Common myeloid progenitor, CD34-positive (primary cell): ENCODE results near the gene PRKAG2.

Experiments
- CTCF ChIA-PET: fragments of 350-600 bp; sonication (Branson Sonifier 250); formaldehyde crosslinking; loops from one replicate; lab custom pipeline; 2021; ENCODE audit warnings: antibody characterized with exemption; lab: Charles Lee
- POLR2A ChIA-PET: fragments of 350-600 bp; sonication (Branson Sonifier 250); formaldehyde crosslinking; loops from one replicate; lab custom pipeline; 2021; ENCODE audit warnings: antibody characterized with exemption; lab: Charles Lee
- DNase-seq, 3 donors: peaks; one replicate each; pipeline versions ENCODE4 v3.0.0 to v3.0.0-alpha.2; 2013
- H3K27ac ChIP-seq, 2 experiments: 1 replicate in 1 of 2; 2 replicates in 1 of 2; pipeline ENCODE4 v1.7.0; 2013; ENCODE audit warnings: inconsistent platforms in 2 of 2, low read length in 2 of 2, mild to moderate bottlenecking in 2 of 2, low read depth in 1 of 2, moderate library complexity in 1 of 2; ENCODE audit not compliant: severe bottlenecking in 2 of 2, insufficient read depth in 1 of 2, poor library complexity in 1 of 2
- H3K27me3 ChIP-seq, 5 experiments: replicated peaks in 2 of 5; 1 replicate in 3 of 5; 2 replicates in 2 of 5; pipeline versions ENCODE4 v1.6.1 to v1.7.0; 2013; ENCODE audit warnings: low read length in 4 of 5, mild to moderate bottlenecking in 2 of 5, moderate library complexity in 2 of 5, inconsistent platforms in 1 of 5; ENCODE audit not compliant: insufficient read depth in 5 of 5, control insufficient read depth in 4 of 5
- H3K36me3 ChIP-seq, 4 experiments: 1 replicate in 2 of 4; 2 replicates in 2 of 4; pipeline versions ENCODE4 v1.6.1 to v1.7.0; 2013; ENCODE audit warnings: low read length in 3 of 4, control low read depth in 1 of 4, mild to moderate bottlenecking in 1 of 4; ENCODE audit not compliant: control insufficient read depth in 4 of 4, insufficient read depth in 4 of 4
- H3K4me1 ChIP-seq, 4 experiments: 1 replicate in 3 of 4; 2 replicates in 1 of 4; pipeline versions ENCODE4 v1.6.1 to v1.7.1; 2013; ENCODE audit warnings: low read length in 3 of 4, mild to moderate bottlenecking in 3 of 4, control low read depth in 1 of 4, inconsistent platforms in 1 of 4, moderate library complexity in 1 of 4; ENCODE audit not compliant: control insufficient read depth in 4 of 4, insufficient read depth in 4 of 4; ENCODE audit errors: control extremely low read depth in 1 of 4
- H3K4me3 ChIP-seq, 7 experiments: 1 replicate in 4 of 7; 2 replicates in 3 of 7; pipeline versions ENCODE4 v1.5.1 to v1.7.0; 2013; ENCODE audit warnings: mild to moderate bottlenecking in 7 of 7, low read length in 6 of 7, moderate library complexity in 6 of 7, inconsistent platforms in 2 of 7, low read depth in 2 of 7, control low read depth in 1 of 7; ENCODE audit not compliant: insufficient read depth in 4 of 7, control insufficient read depth in 1 of 7; ENCODE audit errors: extremely low read depth in 1 of 7
- H3K9me3 ChIP-seq, 5 experiments: 1 replicate in 4 of 5; 2 replicates in 1 of 5; pipeline versions ENCODE4 v1.6.1 to v1.7.1; 2013; ENCODE audit warnings: low read length in 4 of 5, mild to moderate bottlenecking in 2 of 5, inconsistent platforms in 1 of 5, low read depth in 1 of 5, moderate library complexity in 1 of 5; ENCODE audit not compliant: control insufficient read depth in 4 of 5, insufficient read depth in 2 of 5; ENCODE audit errors: control extremely low read depth in 1 of 5
- WGBS: methylation state at CpG from one replicate; pipeline ENCODE4 v1.1.5; 2013; ENCODE audit not compliant: insufficient coverage; 5-methylcytosine and 5-hydroxymethylcytosine counted together

Gene PRKAG2

DNA sequence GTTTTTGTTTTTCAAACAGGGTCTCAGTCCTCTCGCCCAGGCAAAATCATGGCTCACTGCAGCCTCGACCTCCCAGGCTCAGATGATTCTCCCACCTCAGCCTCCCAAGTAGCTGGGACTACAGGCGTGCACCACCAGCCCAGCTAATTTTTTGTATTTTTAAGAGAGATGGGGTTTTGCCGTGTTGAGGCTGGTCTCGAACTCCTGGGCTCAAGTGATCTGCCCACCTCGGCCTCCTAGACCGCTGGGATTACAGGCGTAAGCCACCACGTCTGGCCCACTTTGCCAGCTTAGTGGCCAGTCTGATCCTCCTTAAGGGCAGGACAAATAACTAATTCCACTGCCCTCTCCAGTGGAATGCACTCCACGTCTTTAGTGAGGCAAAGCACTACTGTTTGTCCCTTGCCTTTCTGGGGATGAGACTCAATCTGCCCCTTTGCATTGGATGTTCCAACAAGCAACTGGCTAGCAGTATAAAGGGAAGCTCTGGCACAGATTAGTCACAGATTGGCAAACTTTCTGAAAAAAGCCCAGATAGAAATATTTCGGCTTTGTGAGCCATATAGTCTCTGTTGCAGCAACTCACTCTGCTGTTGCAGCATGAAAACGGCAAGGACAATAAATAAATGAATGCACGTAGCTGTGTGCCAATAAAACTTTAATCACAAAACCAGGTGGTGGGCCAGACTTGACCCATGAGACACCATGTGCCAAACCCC, 213.4 kb downstream of the PRKAG2 start:
- ChIA-PET CTCF (interaction anchor here (1.5 kb wide), 1 partner anchor 31 kb away, joined by 3 read pairs; no protein-coding TSS in a partner anchor), POLR2A (no interaction called here)
- Histone ChIP-seq H3K4me1 (no peaks in the 10 kb centered on the region), H3K36me3 (peaks cover 0 to 17% (median under 1%) of the 10 kb centered on the region in 4 experiments), H3K27me3 (no peaks in the 10 kb centered on the region), H3K4me3 (no peak overlapping the region), H3K9me3 (peaks cover 0 to 22% (median 3%) of the 10 kb centered on the region in 5 experiments), H3K27ac (no peak overlapping the region)
- WGBS, result 99% methylated on average over 11 of the region's 13 CpGs
- no peak for DNase-seq

GRCh38 chr7:151662251-151662826, 214.6 kb downstream of the PRKAG2 start:
- WGBS, result 93% methylated on average over 5 of the region's 7 CpGs
- no peaks in the 10 kb centered on the region for H3K4me1 ChIP-seq
- ChIA-PET CTCF (no interaction called here), POLR2A (no interaction called here)
- no peak for DNase-seq
- H3K27ac ChIP-seq, result no peak overlapping the region
- H3K4me3 ChIP-seq, result no peak overlapping the region
- H3K36me3 ChIP-seq, result peaks cover 0 to 9% (median 0%) of the 10 kb centered on the region in 4 experiments
- no peaks in the 10 kb centered on the region for H3K27me3 ChIP-seq
- H3K9me3 ChIP-seq, result peaks cover 0 to 12% (median 3%) of the 10 kb centered on the region in 5 experiments

DNA sequence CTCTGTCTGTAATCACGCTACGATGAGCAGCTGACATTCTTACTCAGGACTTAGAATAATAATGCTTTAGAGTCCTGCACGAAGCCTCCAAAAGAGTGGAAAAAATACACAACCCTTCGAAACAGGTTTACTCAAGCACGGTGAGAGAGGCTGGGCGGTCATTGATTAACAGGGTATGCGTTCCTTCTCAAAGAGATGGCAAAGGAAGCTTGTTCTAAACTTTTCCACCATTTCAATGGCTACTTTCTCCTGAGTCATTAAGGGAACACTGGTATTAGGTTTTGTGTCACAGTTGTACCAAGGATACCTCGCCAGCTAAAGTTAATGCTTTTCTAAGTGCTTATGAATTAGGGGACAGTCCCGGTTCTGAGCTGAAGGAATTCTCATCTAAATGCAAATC, 215.3 kb downstream of the PRKAG2 start:
- Histone ChIP-seq H3K36me3 (peaks cover 0 to 5% (median 0%) of the 10 kb centered on the region in 4 experiments), H3K4me1 (no peaks in the 10 kb centered on the region), H3K27ac (no peak overlapping the region), H3K27me3 (no peaks in the 10 kb centered on the region), H3K9me3 (peaks cover 0 to 6% (median 2%) of the 10 kb centered on the region in 5 experiments), H3K4me3 (no peak overlapping the region)
- WGBS, result 93% methylated on average over 7 of the region's 9 CpGs
- ChIA-PET CTCF (no interaction called here), POLR2A (no interaction called here)
- no peak for DNase-seq

DNA sequence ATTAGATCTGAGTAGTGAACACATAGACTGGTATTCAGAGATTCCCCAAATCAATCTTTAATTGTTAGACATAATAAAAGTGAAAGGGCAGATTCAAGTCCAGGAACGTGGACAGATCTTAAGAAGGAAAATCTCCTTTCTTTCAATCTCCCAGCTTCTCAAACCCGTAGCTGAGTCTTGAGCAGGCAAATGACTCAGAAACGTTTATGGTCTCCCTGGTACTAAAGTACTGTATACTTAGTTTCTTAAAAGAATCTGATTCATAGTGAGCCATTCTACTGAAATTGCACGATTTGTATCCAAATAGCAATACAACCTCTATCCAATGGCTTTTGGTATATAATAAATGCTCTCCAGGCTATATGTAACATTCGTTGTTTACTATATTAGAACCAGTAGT, 216.8 kb downstream of the PRKAG2 start:
- no CpG with 5 or more reads among the region's 5 CpGs for WGBS
- no peaks in the 10 kb centered on the region for H3K9me3 ChIP-seq
- no peaks in the 10 kb centered on the region for H3K27me3 ChIP-seq
- H3K4me1 ChIP-seq, result no peaks in the 10 kb centered on the region
- DNase-seq, result no peak
- H3K4me3 ChIP-seq, result no peak overlapping the region
- POLR2A ChIA-PET, result interaction anchor here (0.5 kb wide), 1 partner anchor 25 kb away, joined by 4 read pairs; no protein-coding TSS in a partner anchor
- no peak overlapping the region for H3K27ac ChIP-seq
- CTCF ChIA-PET, result no interaction called here
- no peaks in the 10 kb centered on the region for H3K36me3 ChIP-seq

- no peak overlapping the region for H3K27ac ChIP-seq
- CTCF ChIA-PET, result interaction anchor here (1.1 kb wide), 1 partner anchor 49 kb away, joined by 3 read pairs; no protein-coding TSS in a partner anchor
- H3K4me3 ChIP-seq, result no peak overlapping the region
- H3K4me1 ChIP-seq, result no peaks in the 10 kb centered on the region
- no peak for DNase-seq
- POLR2A ChIA-PET, result no interaction called here
- 95% methylated on average over 3 of the region's 4 CpGs for WGBS
- H3K9me3 ChIP-seq, result no peaks in the 10 kb centered on the region
- H3K27me3 ChIP-seq, result no peaks in the 10 kb centered on the region
- no peaks in the 10 kb centered on the region for H3K36me3 ChIP-seq
These were observed 217.7 kb downstream of the PRKAG2 start for GRCh38 chr7:151659219-151659618.

DNA sequence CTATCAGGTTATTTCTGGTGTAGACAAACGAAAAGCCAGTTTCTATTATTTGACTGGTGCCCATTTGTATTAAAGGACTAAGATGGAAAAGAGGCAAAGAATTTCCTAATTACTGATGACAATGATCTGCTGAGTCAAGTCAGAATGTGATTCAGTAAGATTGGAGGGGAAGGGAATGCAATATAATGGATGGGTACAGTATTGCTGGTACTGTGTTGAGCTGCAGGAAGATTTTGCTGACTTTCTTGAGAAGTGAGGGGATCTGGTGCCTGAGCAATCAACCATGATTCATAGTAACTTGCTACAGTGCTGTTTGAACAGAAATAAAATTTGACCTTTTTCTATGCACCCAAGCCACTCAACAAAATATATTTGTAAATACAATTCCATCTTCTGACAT, 218.1 kb downstream of the PRKAG2 start:
- WGBS, result no CpG with 5 or more reads among the region's 1 CpG
- CTCF ChIA-PET, result interaction anchor here (1.1 kb wide), 1 partner anchor 49 kb away, joined by 3 read pairs; no protein-coding TSS in a partner anchor

DNA sequence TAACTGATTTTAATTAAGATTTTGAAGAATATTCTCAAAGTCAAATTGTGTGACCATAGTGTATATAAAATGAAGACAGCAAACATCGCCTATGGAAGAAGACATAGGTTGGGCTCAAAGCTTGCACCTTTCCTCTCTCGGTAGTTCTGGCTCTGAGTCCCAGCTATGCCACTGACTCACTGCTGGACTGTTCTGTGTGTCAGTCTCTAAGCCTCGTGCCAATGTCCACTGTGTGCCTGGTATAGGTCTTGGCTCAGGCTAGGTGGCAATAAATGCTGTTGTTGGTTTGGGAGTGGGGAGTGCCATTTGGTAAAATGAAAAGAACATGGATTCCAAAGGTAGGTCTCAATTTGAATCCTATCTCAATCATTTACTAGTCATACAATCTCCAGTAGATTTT, 219.7 kb downstream of the PRKAG2 start:
- Histone ChIP-seq H3K27ac (no peak overlapping the region), H3K27me3 (no peaks in the 10 kb centered on the region), H3K36me3 (no peaks in the 10 kb centered on the region), H3K4me1 (no peaks in the 10 kb centered on the region), H3K4me3 (no peak overlapping the region), H3K9me3 (no peaks in the 10 kb centered on the region)
- ChIA-PET CTCF (interaction anchor here (1.6 kb wide), 1 partner anchor 26 kb away, joined by 4 read pairs; no protein-coding TSS in a partner anchor), POLR2A (no interaction called here)
- 95% methylated on average over 3 of the region's 3 CpGs for WGBS
- no peak for DNase-seq

More for the DNA sequence above, 218.1 kb downstream of the PRKAG2 start:
- no peak overlapping the region for H3K4me3 ChIP-seq
- POLR2A ChIA-PET, result no interaction called here
- no peak for DNase-seq
- H3K9me3 ChIP-seq, result no peaks in the 10 kb centered on the region
- no peaks in the 10 kb centered on the region for H3K4me1 ChIP-seq
- no peaks in the 10 kb centered on the region for H3K27me3 ChIP-seq
- H3K27ac ChIP-seq, result no peak overlapping the region
- no peaks in the 10 kb centered on the region for H3K36me3 ChIP-seq
